ENCODE data around the gene SLC7A5. TPM values are rescaled to one million over a fixed set of nuclear protein-coding genes. Genes with fewer than 3 reads are reported as not detected.

Gene SLC7A5
- total RNA-seq, 1 experiment from 2014 or later = 73.8 TPM

GRCh38 chr16:87782033-87782432, 87.3 kb downstream of the SLC7A5 start:
- H3K9me3 ChIP-seq (replicated peaks) = no peaks in the 10 kb centered on the region
- no peaks in the 10 kb centered on the region for H3K36me3 ChIP-seq
- H3K4me3 ChIP-seq = no peak overlapping the region
- H3K4me1 ChIP-seq = peaks cover 13% of the 10 kb centered on the region
- no peak for DNase-seq
- no peak overlapping the region for H3K27ac ChIP-seq
- no peaks in the 10 kb centered on the region for H3K27me3 ChIP-seq

GRCh38 chr16:87780385-87780989, 88.8 kb downstream of the SLC7A5 start:
- DNase-seq = no peak
- no peak overlapping the region for H3K4me3 ChIP-seq
- no peaks in the 10 kb centered on the region for H3K9me3 ChIP-seq (replicated peaks)
- H3K4me1 ChIP-seq = peaks cover 13% of the 10 kb centered on the region
- no peaks in the 10 kb centered on the region for H3K27me3 ChIP-seq
- H3K27ac ChIP-seq = no peak overlapping the region
- H3K36me3 ChIP-seq = no peaks in the 10 kb centered on the region

Other genes with a start within 250 kb of the SLC7A5 start
- 19.2 and 25.9 TPM in 2 replicates for gene KLHDC4, start 103.5 kb downstream of the SLC7A5 start, total RNA-seq (2014; rRNA removed; shearing (Covaris generic))
- gene CA5A, start 67.0 kb upstream of the SLC7A5 start, total RNA-seq (2014; rRNA removed; shearing (Covaris generic)) = not detected in 2 replicates
- gene BANP, start 81.9 kb upstream of the SLC7A5 start, total RNA-seq (2014; rRNA removed; shearing (Covaris generic)) = 18.4 and 20.2 TPM in 2 replicates

Data from SJCRH30 (cell line).